Measurements from ENCODE around the gene IARS1. TPM values are rescaled to one million over a fixed set of nuclear protein-coding genes. Genes with fewer than 3 reads are reported as not detected.
A peak's percentile ranks its signal among the peaks of the same experiment; 100 is the strongest.

IARS1 gene
- polyA plus RNA-seq, 1 donor from 2014 or later, result 64.4 TPM

DNA sequence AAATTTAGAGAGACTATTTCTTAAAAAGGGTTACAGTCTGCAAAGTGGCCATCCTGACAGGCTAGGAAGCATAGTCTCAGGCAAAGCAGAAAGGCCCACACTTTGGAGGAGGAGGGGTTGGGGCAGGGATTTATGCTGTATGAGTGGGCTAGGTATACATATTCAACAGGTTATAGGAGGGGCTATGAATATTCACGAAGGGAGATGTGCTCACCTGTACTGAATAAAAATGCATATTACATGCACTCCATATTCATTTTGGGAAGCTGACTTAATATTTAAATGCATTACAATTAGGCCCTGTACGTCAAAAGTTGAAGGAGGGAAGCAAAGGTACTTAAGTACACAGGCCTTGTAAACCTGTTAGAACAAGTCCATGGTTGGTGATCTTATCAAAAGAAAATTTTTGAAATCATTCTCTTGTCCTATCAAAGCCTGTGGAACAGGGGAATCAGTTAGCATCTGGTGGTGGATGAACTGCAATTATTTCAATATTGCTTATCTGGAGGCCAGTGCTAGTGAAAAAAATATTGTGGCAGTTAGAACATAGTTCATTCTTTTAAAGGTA is 33.9 kb upstream of the IARS1 start:
- Histone ChIP-seq H3K9me2 (ENCODE audit: insufficient read depth, low read length) (no peaks in the 10 kb centered on the region), H3K9me3 (ENCODE audit: low read length) (no peaks in the 10 kb centered on the region), H3K27me3 (ENCODE audit: insufficient read depth, low read depth, low read length) (no peaks in the 10 kb centered on the region), H3K4me3 (ENCODE audit: low read length) (no peak overlapping the region), H2AFZ (ENCODE audit: low read depth, low read length) (no peak overlapping the region), H4K20me1 (ENCODE audit: insufficient read depth) (no peaks in the 10 kb centered on the region), H3F3A (ENCODE audit: insufficient read depth, low read length, poor library complexity, severe bottlenecking) (no peaks in the 10 kb centered on the region), H3K36me3 (ENCODE audit: insufficient read depth, low read length) (no peaks in the 10 kb centered on the region), H3K9ac (ENCODE audit: low read length) (no peak overlapping the region), H3K27ac (ENCODE audit: low read length) (no peak overlapping the region), H3K79me2 (replicated peaks; ENCODE audit: insufficient read depth, low read length) (peaks cover 10% of the 10 kb centered on the region), H3K4me2 (ENCODE audit: low read length) (no peak overlapping the region)
- TF ChIP-seq MXI1 (conservative IDR thresholded peaks at IDR 0.05; ENCODE audit: poor library complexity, severe bottlenecking), result no peak

GRCh38 chr9:92325991-92326500 is 32.5 kb upstream of the IARS1 start:
- Histone ChIP-seq H3K9ac (ENCODE audit: low read length) (peak overlapping the region; percentile 91), H3K9me3 (ENCODE audit: low read length) (no peaks in the 10 kb centered on the region), H4K20me1 (ENCODE audit: insufficient read depth) (no peaks in the 10 kb centered on the region), H3K79me2 (replicated peaks; ENCODE audit: insufficient read depth, low read length) (peaks cover 10% of the 10 kb centered on the region), H2AFZ (ENCODE audit: low read depth, low read length) (peak overlapping the region; percentile 93), H3K36me3 (ENCODE audit: insufficient read depth, low read length) (no peaks in the 10 kb centered on the region), H3F3A (ENCODE audit: insufficient read depth, low read length, poor library complexity, severe bottlenecking) (no peaks in the 10 kb centered on the region), H3K4me3 (ENCODE audit: low read length) (peak overlapping the region; percentile 85), H3K4me2 (ENCODE audit: low read length) (peak overlapping the region; percentile 96), H3K27me3 (ENCODE audit: insufficient read depth, low read depth, low read length) (no peaks in the 10 kb centered on the region), H3K9me2 (ENCODE audit: insufficient read depth, low read length) (no peaks in the 10 kb centered on the region), H3K27ac (ENCODE audit: low read length) (peak overlapping the region; percentile 91)
- TF ChIP-seq, protein P1, sequence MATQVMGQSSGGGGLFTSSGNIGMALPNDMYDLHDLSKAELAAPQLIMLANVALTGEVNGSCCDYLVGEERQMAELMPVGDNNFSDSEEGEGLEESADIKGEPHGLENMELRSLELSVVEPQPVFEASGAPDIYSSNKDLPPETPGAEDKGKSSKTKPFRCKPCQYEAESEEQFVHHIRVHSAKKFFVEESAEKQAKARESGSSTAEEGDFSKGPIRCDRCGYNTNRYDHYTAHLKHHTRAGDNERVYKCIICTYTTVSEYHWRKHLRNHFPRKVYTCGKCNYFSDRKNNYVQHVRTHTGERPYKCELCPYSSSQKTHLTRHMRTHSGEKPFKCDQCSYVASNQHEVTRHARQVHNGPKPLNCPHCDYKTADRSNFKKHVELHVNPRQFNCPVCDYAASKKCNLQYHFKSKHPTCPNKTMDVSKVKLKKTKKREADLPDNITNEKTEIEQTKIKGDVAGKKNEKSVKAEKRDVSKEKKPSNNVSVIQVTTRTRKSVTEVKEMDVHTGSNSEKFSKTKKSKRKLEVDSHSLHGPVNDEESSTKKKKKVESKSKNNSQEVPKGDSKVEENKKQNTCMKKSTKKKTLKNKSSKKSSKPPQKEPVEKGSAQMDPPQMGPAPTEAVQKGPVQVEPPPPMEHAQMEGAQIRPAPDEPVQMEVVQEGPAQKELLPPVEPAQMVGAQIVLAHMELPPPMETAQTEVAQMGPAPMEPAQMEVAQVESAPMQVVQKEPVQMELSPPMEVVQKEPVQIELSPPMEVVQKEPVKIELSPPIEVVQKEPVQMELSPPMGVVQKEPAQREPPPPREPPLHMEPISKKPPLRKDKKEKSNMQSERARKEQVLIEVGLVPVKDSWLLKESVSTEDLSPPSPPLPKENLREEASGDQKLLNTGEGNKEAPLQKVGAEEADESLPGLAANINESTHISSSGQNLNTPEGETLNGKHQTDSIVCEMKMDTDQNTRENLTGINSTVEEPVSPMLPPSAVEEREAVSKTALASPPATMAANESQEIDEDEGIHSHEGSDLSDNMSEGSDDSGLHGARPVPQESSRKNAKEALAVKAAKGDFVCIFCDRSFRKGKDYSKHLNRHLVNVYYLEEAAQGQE (IDR thresholded peaks at IDR 0.05; ENCODE audit: borderline replicate concordance), result no peak
- TF ChIP-seq TAF1 (IDR thresholded peaks at IDR 0.05; ENCODE audit: low read depth), result no peak
- no peak for TF ChIP-seq SMC3 (conservative IDR thresholded peaks at IDR 0.05; ENCODE audit: poor library complexity)
- TF ChIP-seq, protein P2, sequence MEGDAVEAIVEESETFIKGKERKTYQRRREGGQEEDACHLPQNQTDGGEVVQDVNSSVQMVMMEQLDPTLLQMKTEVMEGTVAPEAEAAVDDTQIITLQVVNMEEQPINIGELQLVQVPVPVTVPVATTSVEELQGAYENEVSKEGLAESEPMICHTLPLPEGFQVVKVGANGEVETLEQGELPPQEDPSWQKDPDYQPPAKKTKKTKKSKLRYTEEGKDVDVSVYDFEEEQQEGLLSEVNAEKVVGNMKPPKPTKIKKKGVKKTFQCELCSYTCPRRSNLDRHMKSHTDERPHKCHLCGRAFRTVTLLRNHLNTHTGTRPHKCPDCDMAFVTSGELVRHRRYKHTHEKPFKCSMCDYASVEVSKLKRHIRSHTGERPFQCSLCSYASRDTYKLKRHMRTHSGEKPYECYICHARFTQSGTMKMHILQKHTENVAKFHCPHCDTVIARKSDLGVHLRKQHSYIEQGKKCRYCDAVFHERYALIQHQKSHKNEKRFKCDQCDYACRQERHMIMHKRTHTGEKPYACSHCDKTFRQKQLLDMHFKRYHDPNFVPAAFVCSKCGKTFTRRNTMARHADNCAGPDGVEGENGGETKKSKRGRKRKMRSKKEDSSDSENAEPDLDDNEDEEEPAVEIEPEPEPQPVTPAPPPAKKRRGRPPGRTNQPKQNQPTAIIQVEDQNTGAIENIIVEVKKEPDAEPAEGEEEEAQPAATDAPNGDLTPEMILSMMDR (IDR thresholded peaks at IDR 0.05; ENCODE audit: poor library complexity, severe bottlenecking), result no peak
- no peak for TF ChIP-seq POLR2AphosphoS5 (IDR thresholded peaks at IDR 0.05)
- peak; percentile 19 for TF ChIP-seq MXI1 (conservative IDR thresholded peaks at IDR 0.05; ENCODE audit: poor library complexity, severe bottlenecking)
- no peak for TF ChIP-seq EZH2 (IDR thresholded peaks at IDR 0.05; ENCODE audit: borderline replicate concordance, insufficient read depth, low read length, poor library complexity, severe bottlenecking)
- TF ChIP-seq EP300 (conservative IDR thresholded peaks at IDR 0.05; ENCODE audit: poor library complexity, severe bottlenecking), result no peak
- TF ChIP-seq RAD21 (conservative IDR thresholded peaks at IDR 0.05), result peak; percentile 34
